ENCODE data around the gene CLMN.

GRCh38 chr14:95344536-95344935 is 24.8 kb upstream of the CLMN start:
- TF ChIP-seq POLR2A (IDR thresholded peaks at IDR 0.05) (no peak), CTCF (IDR thresholded peaks at IDR 0.05) (no peak)

All from vagina (tissue), 2 donors.